GM23338 (cell line): ENCODE results near the gene TWF2.

Experiments
- EZH2 ChIP-seq: fragments of 200-600 bp; sonication (generic); IDR thresholded peaks from one replicate; pipeline ENCODE4 v1.8.0; 2017; ENCODE audit warnings: antibody characterized with exemption, mild to moderate bottlenecking, low read depth; ENCODE audit not compliant: unreplicated experiment
- POLR2AphosphoS5 ChIP-seq: IDR thresholded peaks from 2 replicates; pipeline ENCODE4 v1.6.1; 2016; ENCODE audit warnings: antibody characterized with exemption, low read depth
- TF ChIP-seq, protein P1 (sequence below), 2 experiments: fragments of 200-600 bp in 1 of 2; sonication (generic) in 1 of 2; conservative IDR thresholded peaks; 2 replicates each; pipeline versions ENCODE4 v1.5.1 to v1.6.1; 2016 to 2017; ENCODE audit warnings: antibody characterized with exemption in 2 of 2, low read depth in 2 of 2, mild to moderate bottlenecking in 2 of 2, moderate library complexity in 1 of 2
- TF ChIP-seq, protein P2 (sequence below): IDR thresholded peaks from one replicate; pipeline ENCODE4 v1.6.1; 2018; ENCODE audit warnings: antibody characterized with exemption; ENCODE audit not compliant: unreplicated experiment

DNA sequence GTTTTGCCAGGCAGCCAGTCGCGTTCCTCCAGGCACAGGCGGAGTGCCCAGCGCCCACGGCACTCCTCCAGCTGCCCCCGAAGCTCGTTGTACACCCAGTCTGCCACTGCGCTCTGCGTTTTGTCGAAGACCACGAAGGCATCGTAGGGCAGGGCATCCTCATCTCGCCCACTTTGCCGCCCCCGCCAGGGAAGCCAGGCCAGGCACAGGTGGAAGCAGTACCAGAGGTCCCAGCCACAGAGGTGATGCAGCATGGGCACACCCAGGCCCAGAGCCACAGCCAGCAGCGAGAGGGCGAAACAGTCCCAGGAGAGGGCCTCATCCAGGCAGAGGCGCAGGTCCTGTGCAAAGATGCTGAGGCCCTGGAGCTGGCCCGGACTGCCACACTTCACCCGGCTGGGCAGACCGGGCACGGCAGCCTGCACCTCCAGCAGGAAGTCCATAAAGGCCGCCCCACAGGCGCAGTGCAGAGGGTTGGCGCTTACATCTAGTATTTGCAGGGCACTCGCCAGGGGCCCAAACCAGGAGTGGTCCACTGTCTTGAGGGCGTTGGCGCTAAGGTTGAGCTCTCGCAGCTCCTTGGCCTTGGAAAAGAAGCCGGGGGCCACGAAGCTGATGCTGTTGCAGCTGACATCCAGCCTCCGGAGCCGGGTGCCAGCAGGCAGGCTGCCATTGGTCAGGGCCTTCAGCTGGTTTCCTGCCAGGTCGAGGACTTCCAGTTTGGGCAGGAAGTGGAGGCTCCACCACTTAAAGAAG is 17.2 kb downstream of the TWF2 start:
- TF ChIP-seq, protein P1, sequence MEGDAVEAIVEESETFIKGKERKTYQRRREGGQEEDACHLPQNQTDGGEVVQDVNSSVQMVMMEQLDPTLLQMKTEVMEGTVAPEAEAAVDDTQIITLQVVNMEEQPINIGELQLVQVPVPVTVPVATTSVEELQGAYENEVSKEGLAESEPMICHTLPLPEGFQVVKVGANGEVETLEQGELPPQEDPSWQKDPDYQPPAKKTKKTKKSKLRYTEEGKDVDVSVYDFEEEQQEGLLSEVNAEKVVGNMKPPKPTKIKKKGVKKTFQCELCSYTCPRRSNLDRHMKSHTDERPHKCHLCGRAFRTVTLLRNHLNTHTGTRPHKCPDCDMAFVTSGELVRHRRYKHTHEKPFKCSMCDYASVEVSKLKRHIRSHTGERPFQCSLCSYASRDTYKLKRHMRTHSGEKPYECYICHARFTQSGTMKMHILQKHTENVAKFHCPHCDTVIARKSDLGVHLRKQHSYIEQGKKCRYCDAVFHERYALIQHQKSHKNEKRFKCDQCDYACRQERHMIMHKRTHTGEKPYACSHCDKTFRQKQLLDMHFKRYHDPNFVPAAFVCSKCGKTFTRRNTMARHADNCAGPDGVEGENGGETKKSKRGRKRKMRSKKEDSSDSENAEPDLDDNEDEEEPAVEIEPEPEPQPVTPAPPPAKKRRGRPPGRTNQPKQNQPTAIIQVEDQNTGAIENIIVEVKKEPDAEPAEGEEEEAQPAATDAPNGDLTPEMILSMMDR (conservative IDR thresholded peaks at IDR 0.05; ENCODE audit: low read depth in 2 of 2): no peak
- TF ChIP-seq EZH2 (no peak), POLR2AphosphoS5 (no peak)
- TF ChIP-seq, protein P2, sequence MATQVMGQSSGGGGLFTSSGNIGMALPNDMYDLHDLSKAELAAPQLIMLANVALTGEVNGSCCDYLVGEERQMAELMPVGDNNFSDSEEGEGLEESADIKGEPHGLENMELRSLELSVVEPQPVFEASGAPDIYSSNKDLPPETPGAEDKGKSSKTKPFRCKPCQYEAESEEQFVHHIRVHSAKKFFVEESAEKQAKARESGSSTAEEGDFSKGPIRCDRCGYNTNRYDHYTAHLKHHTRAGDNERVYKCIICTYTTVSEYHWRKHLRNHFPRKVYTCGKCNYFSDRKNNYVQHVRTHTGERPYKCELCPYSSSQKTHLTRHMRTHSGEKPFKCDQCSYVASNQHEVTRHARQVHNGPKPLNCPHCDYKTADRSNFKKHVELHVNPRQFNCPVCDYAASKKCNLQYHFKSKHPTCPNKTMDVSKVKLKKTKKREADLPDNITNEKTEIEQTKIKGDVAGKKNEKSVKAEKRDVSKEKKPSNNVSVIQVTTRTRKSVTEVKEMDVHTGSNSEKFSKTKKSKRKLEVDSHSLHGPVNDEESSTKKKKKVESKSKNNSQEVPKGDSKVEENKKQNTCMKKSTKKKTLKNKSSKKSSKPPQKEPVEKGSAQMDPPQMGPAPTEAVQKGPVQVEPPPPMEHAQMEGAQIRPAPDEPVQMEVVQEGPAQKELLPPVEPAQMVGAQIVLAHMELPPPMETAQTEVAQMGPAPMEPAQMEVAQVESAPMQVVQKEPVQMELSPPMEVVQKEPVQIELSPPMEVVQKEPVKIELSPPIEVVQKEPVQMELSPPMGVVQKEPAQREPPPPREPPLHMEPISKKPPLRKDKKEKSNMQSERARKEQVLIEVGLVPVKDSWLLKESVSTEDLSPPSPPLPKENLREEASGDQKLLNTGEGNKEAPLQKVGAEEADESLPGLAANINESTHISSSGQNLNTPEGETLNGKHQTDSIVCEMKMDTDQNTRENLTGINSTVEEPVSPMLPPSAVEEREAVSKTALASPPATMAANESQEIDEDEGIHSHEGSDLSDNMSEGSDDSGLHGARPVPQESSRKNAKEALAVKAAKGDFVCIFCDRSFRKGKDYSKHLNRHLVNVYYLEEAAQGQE: no peak
